CD4-positive, alpha-beta T cell (primary cell): ENCODE results near the gene PAF1. TPM values are rescaled to one million over a fixed set of nuclear protein-coding genes. Genes with fewer than 3 reads are reported as not detected.
"Not testable (repeated sequence)": the region's sequence is repeated elsewhere in the genome, so short reads cannot be mapped to it uniquely, and the experiment has no call there.

Experiments used
- ATAC-seq: fragments of 200-7000 bp; cut with Tn5 transposase; one replicate; pipeline ENCODE4 v1.10.0; 2022; ENCODE audit warnings: mild to moderate bottlenecking; ENCODE audit not compliant: poor library complexity
- CTCF ChIA-PET: fragments of 350-600 bp; sonication (Branson Sonifier 250); formaldehyde crosslinking; loops from one replicate; lab custom pipeline; 2021; ENCODE audit warnings: antibody characterized with exemption, inconsistent platforms; lab: Charles Lee
- POLR2A ChIA-PET: fragments of 350-600 bp; sonication (Branson Sonifier 250); formaldehyde crosslinking; loops from one replicate; lab custom pipeline; 2021; ENCODE audit warnings: antibody characterized with exemption, inconsistent platforms; lab: Charles Lee
- DNase-seq, 14 experiments: peaks; one replicate each; pipeline ENCODE4 v3.0.0-alpha.2; 2013 to 2020; ENCODE audit warnings: mixed read lengths in 2 of 14
- H3K27ac ChIP-seq, 2 donors: one replicate each; pipeline versions ENCODE4 v1.5.1 to v1.7.0; 2013; ENCODE audit warnings: low read length in 2 of 2, low read depth in 1 of 2, mild to moderate bottlenecking in 1 of 2
- H3K27me3 ChIP-seq, 2 experiments: 1 replicate in 1 of 2; 2 replicates in 1 of 2; pipeline versions ENCODE4 v1.6.1 to v1.7.0; 2013; ENCODE audit warnings: low read length in 2 of 2, control low read depth in 1 of 2, mild to moderate bottlenecking in 1 of 2, moderate library complexity in 1 of 2; ENCODE audit not compliant: insufficient read depth in 2 of 2, control insufficient read depth in 1 of 2
- H3K36me3 ChIP-seq: one replicate; pipeline ENCODE4 v1.6.1; 2013; ENCODE audit warnings: low read length, control low read depth; ENCODE audit not compliant: insufficient read depth
- H3K4me1 ChIP-seq: one replicate; pipeline ENCODE4 v1.6.1; 2013; ENCODE audit warnings: low read length, control low read depth; ENCODE audit not compliant: insufficient read depth
- H3K4me3 ChIP-seq: one replicate; pipeline ENCODE4 v1.5.1; 2013; ENCODE audit warnings: mild to moderate bottlenecking, low read length, moderate library complexity
- H3K9me3 ChIP-seq, 2 experiments: 1 replicate in 1 of 2; 2 replicates in 1 of 2; pipeline versions ENCODE4 v1.6.1 to v1.7.0; 2013; ENCODE audit warnings: low read length in 2 of 2, mild to moderate bottlenecking in 2 of 2, control low read depth in 1 of 2, moderate library complexity in 1 of 2; ENCODE audit not compliant: control insufficient read depth in 1 of 2, insufficient read depth in 1 of 2
- H3K27ac Mint-ChIP-seq: one replicate; pipeline ENCODE4 v1.8.0; 2020; ENCODE audit warnings: mixed read lengths
- H3K27me3 Mint-ChIP-seq: one replicate; pipeline ENCODE4 v1.8.0; 2021; ENCODE audit warnings: mixed read lengths
- H3K36me3 Mint-ChIP-seq: one replicate; pipeline ENCODE4 v1.8.0; 2021; ENCODE audit warnings: low read depth, mixed read lengths
- H3K4me1 Mint-ChIP-seq: one replicate; pipeline ENCODE4 v1.8.0; 2021; ENCODE audit warnings: low read depth, mixed read lengths
- H3K4me3 Mint-ChIP-seq: one replicate; pipeline ENCODE4 v1.8.0; 2020; ENCODE audit warnings: mild to moderate bottlenecking, mixed read lengths
- H3K9me3 Mint-ChIP-seq: one replicate; pipeline ENCODE4 v1.8.0; 2020; ENCODE audit warnings: mixed read lengths
- CTCF ChIP-seq: fragments of 200-600 bp; IDR thresholded peaks from one replicate; pipeline ENCODE4 v1.8.0; 2022; ENCODE audit warnings: antibody characterized with exemption, mild to moderate bottlenecking
- intact Hi-C, 2 experiments: fragments of 100-400 bp; cut with DNase I in 1 of 2; cut with micrococcal nuclease in 1 of 2; formaldehyde crosslinking; loops; one replicate each; pipeline versions ENCODE4 v1.15.1 to v1.9.0; 2023 to 2025; cut with DNase I, micrococcal nuclease
- total RNA-seq, 174 experiments: library from RNA in 2 of 174; stranded (reverse) in 2 of 174; gene quantifications; one replicate each; pipeline ENCODE4 v1.2.3 and lab custom pipeline; 2021 to 2026

PAF1 gene
- total RNA-seq, 2 experiments from 2014 or later: 99.6 to 101 TPM

- peak; percentile 88 for ATAC-seq
- H3K27me3 Mint-ChIP-seq: no peaks in the 10 kb centered on the region
- Histone ChIP-seq H3K4me3 (peak within 1 kb of the TSS; percentile 85), H3K27me3 (no peaks in the 10 kb centered on the region), H3K27ac (peak within 1 kb of the TSS; percentile 65 to 82), H3K4me1 (peaks cover 64% of the 10 kb centered on the region), H3K36me3 (peaks cover 14% of the 10 kb centered on the region), H3K9me3 (no peaks in the 10 kb centered on the region)
- peaks cover 29% of the 10 kb centered on the region for H3K36me3 Mint-ChIP-seq
- peak within 1 kb of the TSS; percentile 91 for H3K27ac Mint-ChIP-seq
- peak within 1 kb of the TSS; percentile 99 for H3K4me3 Mint-ChIP-seq
- H3K4me1 Mint-ChIP-seq: peaks cover 77% of the 10 kb centered on the region
- DNase-seq: peak; percentile 98 to 100 (median 99)
- H3K9me3 Mint-ChIP-seq: no peaks in the 10 kb centered on the region
- TF ChIP-seq CTCF: peak; percentile 72
- intact Hi-C loops: loop anchor here (1.0 to 10.0 kb wide), 7 partner anchors 49 to 943 kb away; partner anchors contain the start of genes EID2B (in 2 of the 2), MED29 (in 2 of the 2), PAF1 (in 2 of the 2) and AKT2 (in 1 of the 2)
- ChIA-PET POLR2A (interaction anchor here (0.7 to 3.4 kb wide), 20 partner anchors 13 to 1921 kb away, joined by 3 to 26 read pairs (median 4); partner anchors contain the start of genes ACTMAP, C19orf47, MED29 and MRPS12), CTCF (interaction anchor here (0.6 to 1.9 kb wide), 9 partner anchors 14 to 190 kb away, joined by 3 to 10 read pairs (median 6); partner anchors contain the start of genes MED29, PAF1 and PLEKHG2)
Observed at GRCh38 chr19:39341719-39342604, 48.9 kb downstream of the PAF1 start, which contains the start of gene SAMD4B. SAMD4B (plus strand) TSS chr19:39342421; CDS start chr19:39356894, 14,473 bp downstream.

- Histone ChIP-seq H3K4me1 (peaks cover 71% of the 10 kb centered on the region), H3K9me3 (no peaks in the 10 kb centered on the region), H3K27ac (peak overlapping the region; percentile 65 to 82), H3K4me3 (peak overlapping the region; percentile 85), H3K36me3 (peaks cover 11% of the 10 kb centered on the region), H3K27me3 (no peaks in the 10 kb centered on the region)
- Mint-ChIP-seq H3K9me3 (no peaks in the 10 kb centered on the region), H3K36me3 (peaks cover 21% of the 10 kb centered on the region), H3K27ac (peak overlapping the region; percentile 91), H3K4me1 (peaks cover 75% of the 10 kb centered on the region), H3K4me3 (peak overlapping the region; percentile 99), H3K27me3 (no peaks in the 10 kb centered on the region)
- CTCF ChIA-PET: interaction anchor here (0.6 to 1.9 kb wide), 8 partner anchors 13 to 161 kb away, joined by 3 to 10 read pairs (median 6); partner anchors contain the start of genes MED29, PAF1 and PLEKHG2
- ATAC-seq (no peak), DNase-seq (peak in 9 of 14 experiments; percentile 5 to 65 (median 42))
- TF ChIP-seq CTCF: no peak
- POLR2A ChIA-PET: interaction anchor here (1.0 to 3.4 kb wide), 10 partner anchors 13 to 1007 kb away, joined by 3 to 26 read pairs (median 5); partner anchors contain the start of genes C19orf47, MED29, PAF1 and PAK4
- intact Hi-C loops: loop anchor here (2.0 to 10.0 kb wide), 6 partner anchors 50 to 944 kb away; partner anchors contain the start of genes EID2B (in 2 of the 2), AKT2 (in 1 of the 2), MED29 (in 1 of the 2) and PAF1 (in 1 of the 2)
Observed at GRCh38 chr19:39341129-39341718, 49.7 kb downstream of the PAF1 start.

GRCh38 chr19:39340156-39340555 lies 50.8 kb downstream of the PAF1 start:
- not testable (repeated sequence) for H3K4me3 ChIP-seq
- H3K4me1 Mint-ChIP-seq: peaks cover 75% of the 10 kb centered on the region

More at GRCh38 chr19:39340156-39340555, 50.8 kb downstream of the PAF1 start:
- H3K27me3 ChIP-seq, H3K27me3 Mint-ChIP-seq, H3K9me3 ChIP-seq, ATAC-seq, DNase-seq, H3K9me3 Mint-ChIP-seq, H3K36me3 ChIP-seq: not testable (repeated sequence)
- Mint-ChIP-seq H3K36me3 (peaks cover 22% of the 10 kb centered on the region), H3K4me3 (peak overlapping the region; percentile 99), H3K27ac (peak overlapping the region; percentile 91)
- intact Hi-C loops: loop anchor here (2.0 to 10.0 kb wide), 6 partner anchors 51 to 945 kb away; partner anchors contain the start of genes EID2B (in 2 of the 2), AKT2 (in 1 of the 2), MED29 (in 1 of the 2) and PAF1 (in 1 of the 2)
- peak overlapping the region in 1 of 2 donors; percentile 82 for H3K27ac ChIP-seq
- ChIA-PET CTCF (interaction anchor here (1.1 kb wide), 2 partner anchors 10 to 71 kb away, joined by 3 to 4 read pairs; no protein-coding TSS in a partner anchor), POLR2A (interaction anchor here (1.1 to 3.0 kb wide), 2 partner anchors 12 to 95 kb away, joined by 3 to 14 read pairs; partner anchors contain the start of gene RPS16)
- peaks cover 67% of the 10 kb centered on the region for H3K4me1 ChIP-seq
